ENCODE results near the gene WDTC1.
A peak's percentile ranks its signal among the peaks of the same experiment; 100 is the strongest.
"Not testable (repeated sequence)": the region's sequence is repeated elsewhere in the genome, so short reads cannot be mapped to it uniquely, and the experiment has no call there.

WDTC1 gene

DNA sequence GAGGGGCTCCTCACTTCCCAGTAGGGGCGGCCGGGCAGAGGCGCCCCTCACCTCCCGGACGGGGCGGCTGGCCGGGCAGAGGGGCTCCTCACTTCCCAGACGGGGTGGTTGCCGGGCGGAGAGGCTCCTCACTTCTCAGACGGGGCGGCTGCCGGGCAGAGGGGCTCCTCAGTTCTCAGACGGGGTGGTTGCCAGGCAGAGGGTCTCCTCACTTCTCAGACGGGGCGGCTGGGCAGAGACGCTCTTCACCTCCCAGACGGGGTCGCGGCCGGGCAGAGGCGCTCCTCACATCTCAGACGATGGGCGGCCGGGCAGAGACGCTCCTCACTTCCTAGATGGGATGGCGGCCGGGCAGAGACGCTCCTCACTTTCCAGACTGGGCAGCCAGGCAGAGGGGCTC lies 54.7 kb downstream of the WDTC1 start:
- 96% methylated on average over 29 of the region's 29 CpGs for WGBS
- not testable (repeated sequence) for H3K9me3 ChIP-seq (ENCODE audit: insufficient read depth, low read depth, low read length); H3K9ac ChIP-seq (ENCODE audit: low read depth, low read length); H3K4me3 ChIP-seq (ENCODE audit: low read length); H3K4me1 ChIP-seq (ENCODE audit: insufficient read depth, low read length); H3K27me3 ChIP-seq (ENCODE audit: insufficient read depth, low read length); H3K27ac ChIP-seq (ENCODE audit: low read depth, low read length)
- H3K36me3 ChIP-seq (ENCODE audit: insufficient read depth, low read length), result peaks cover 13% of the 10 kb centered on the region

DNA sequence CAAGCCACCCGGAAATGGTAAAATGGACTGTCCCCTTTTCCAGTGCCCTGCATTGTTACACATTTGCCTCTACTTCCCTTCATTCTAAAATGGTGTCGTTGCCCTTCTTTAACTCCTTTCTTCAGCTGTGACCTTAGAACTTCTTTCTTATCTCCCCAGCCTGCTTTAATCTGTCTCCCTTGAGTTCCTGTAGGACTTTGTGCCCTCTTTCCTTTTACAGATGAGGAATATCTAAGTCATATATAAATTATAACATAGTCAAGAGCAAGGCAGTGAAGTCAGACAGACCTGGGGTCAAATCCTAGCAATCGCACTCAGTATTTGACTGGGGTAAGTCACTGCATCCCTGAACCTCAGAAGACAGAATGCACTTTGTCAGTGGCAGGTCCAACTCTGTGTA lies 56.1 kb downstream of the WDTC1 start:
- Histone ChIP-seq H3K36me3 (ENCODE audit: insufficient read depth, low read length) (peaks cover 19% of the 10 kb centered on the region), H3K9me3 (ENCODE audit: insufficient read depth, low read depth, low read length) (no peaks in the 10 kb centered on the region), H3K4me1 (ENCODE audit: insufficient read depth, low read length) (no peaks in the 10 kb centered on the region), H3K4me3 (ENCODE audit: low read length) (no peak overlapping the region), H3K27ac (ENCODE audit: low read depth, low read length) (no peak overlapping the region), H3K9ac (ENCODE audit: low read depth, low read length) (no peak overlapping the region), H3K27me3 (ENCODE audit: insufficient read depth, low read length) (no peaks in the 10 kb centered on the region)
- WGBS, result 89% methylated on average over 3 of the region's 3 CpGs

GRCh38 chr1:27292106-27292505 lies 57.7 kb downstream of the WDTC1 start:
- Histone ChIP-seq H3K9ac (ENCODE audit: low read depth, low read length) (no peak overlapping the region), H3K9me3 (ENCODE audit: insufficient read depth, low read depth, low read length) (no peaks in the 10 kb centered on the region), H3K36me3 (ENCODE audit: insufficient read depth, low read length) (peaks cover 20% of the 10 kb centered on the region), H3K27ac (ENCODE audit: low read depth, low read length) (no peak overlapping the region), H3K4me3 (ENCODE audit: low read length) (no peak overlapping the region), H3K4me1 (ENCODE audit: insufficient read depth, low read length) (peaks cover 2% of the 10 kb centered on the region; the same call in 1 of the 2 replicates), H3K27me3 (ENCODE audit: insufficient read depth, low read length) (no peaks in the 10 kb centered on the region)
- 96% methylated on average over 5 of the region's 5 CpGs for WGBS

GRCh38 chr1:27293915-27294314 lies 59.5 kb downstream of the WDTC1 start:
- WGBS, result 94% methylated on average over 8 of the region's 8 CpGs
- Histone ChIP-seq H3K9ac (ENCODE audit: low read depth, low read length) (no peak overlapping the region), H3K4me3 (ENCODE audit: low read length) (no peak overlapping the region), H3K4me1 (ENCODE audit: insufficient read depth, low read length) (peaks cover 8% of the 10 kb centered on the region; the same call in 1 of the 2 replicates), H3K27me3 (ENCODE audit: insufficient read depth, low read length) (no peaks in the 10 kb centered on the region), H3K27ac (ENCODE audit: low read depth, low read length) (no peak overlapping the region), H3K36me3 (ENCODE audit: insufficient read depth, low read length) (peaks cover 26% of the 10 kb centered on the region), H3K9me3 (ENCODE audit: insufficient read depth, low read depth, low read length) (no peaks in the 10 kb centered on the region)

- Histone ChIP-seq H3K9me3 (ENCODE audit: insufficient read depth, low read depth, low read length) (no peaks in the 10 kb centered on the region), H3K27me3 (ENCODE audit: insufficient read depth, low read length) (no peaks in the 10 kb centered on the region), H3K9ac (ENCODE audit: low read depth, low read length) (no peak overlapping the region), H3K4me3 (ENCODE audit: low read length) (no peak overlapping the region), H3K4me1 (ENCODE audit: insufficient read depth, low read length) (peaks cover 33% of the 10 kb centered on the region), H3K27ac (ENCODE audit: low read depth, low read length) (no peak overlapping the region), H3K36me3 (ENCODE audit: insufficient read depth, low read length) (peaks cover 23% of the 10 kb centered on the region)
- WGBS, result 45% methylated on average over 10 of the region's 10 CpGs
Measured at GRCh38 chr1:27296773-27297291, 62.4 kb downstream of the WDTC1 start.

DNA sequence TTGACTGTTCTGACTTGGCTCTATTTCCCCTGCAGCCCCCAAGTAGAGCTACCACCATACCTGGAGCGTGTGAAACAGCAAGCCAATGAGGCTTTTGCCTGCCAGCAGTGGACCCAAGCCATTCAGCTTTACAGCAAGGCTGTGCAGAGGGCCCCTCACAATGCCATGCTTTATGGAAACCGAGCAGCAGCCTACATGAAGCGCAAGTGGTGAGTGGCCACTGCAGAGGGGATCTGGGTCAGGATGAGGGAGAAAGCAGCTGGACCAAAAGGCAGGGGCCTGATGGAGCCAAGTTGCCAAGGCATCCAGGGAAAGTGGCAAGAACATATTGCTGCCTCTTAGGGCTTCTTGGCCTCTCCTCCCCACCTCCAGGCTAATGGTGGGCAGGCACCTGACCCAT lies 63.5 kb downstream of the WDTC1 start:
- H3K4me3 ChIP-seq (ENCODE audit: low read length), result no peak overlapping the region
- no peaks in the 10 kb centered on the region for H3K9me3 ChIP-seq (ENCODE audit: insufficient read depth, low read depth, low read length)
- H3K4me1 ChIP-seq (ENCODE audit: insufficient read depth, low read length), result peaks cover 37% of the 10 kb centered on the region
- no peaks in the 10 kb centered on the region for H3K27me3 ChIP-seq (ENCODE audit: insufficient read depth, low read length)
- H3K36me3 ChIP-seq (ENCODE audit: insufficient read depth, low read length), result peaks cover 21% of the 10 kb centered on the region
- no peak overlapping the region for H3K9ac ChIP-seq (ENCODE audit: low read depth, low read length)
- no peak overlapping the region for H3K27ac ChIP-seq (ENCODE audit: low read depth, low read length)
- WGBS, result 93% methylated on average over 3 of the region's 3 CpGs

DNA sequence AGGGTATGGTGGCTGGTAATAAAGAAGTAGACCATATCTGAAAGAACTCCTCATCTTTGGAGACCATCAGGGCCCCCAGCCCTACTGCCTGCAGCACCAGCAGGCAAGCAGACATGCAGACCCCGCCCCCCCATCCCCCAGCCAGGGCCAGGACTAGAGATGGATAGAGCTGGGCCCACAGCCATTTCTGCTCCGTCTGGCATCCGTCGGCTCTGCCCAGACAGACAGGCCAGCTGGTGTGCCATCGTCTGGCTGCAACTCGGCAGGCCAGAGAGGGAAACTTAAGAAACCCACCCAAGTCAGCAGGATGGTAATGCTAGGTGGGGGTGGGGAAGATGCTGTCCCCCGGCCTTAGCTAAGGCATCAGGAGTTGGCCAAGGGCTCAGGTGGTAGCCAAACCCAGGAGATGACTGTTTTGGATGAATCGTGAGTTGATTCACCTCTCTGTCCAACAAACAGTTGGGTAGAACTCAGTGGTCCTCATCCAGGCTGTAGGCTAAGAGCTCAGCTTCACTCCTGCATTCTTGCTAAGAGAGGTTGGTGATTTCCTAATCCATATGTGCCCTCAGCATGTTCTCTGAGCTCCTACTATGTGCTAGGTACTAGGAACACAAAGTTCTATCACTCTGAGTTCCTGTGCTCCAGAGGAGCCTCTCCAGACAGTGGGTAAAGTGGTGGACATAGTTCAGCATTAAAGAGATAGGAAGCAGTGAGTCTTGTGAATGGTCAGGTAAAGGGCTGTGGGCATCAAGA lies 64.4 kb downstream of the WDTC1 start:
- Histone ChIP-seq H3K9me3 (ENCODE audit: insufficient read depth, low read depth, low read length) (no peaks in the 10 kb centered on the region), H3K36me3 (ENCODE audit: insufficient read depth, low read length) (peaks cover 16% of the 10 kb centered on the region), H3K9ac (ENCODE audit: low read depth, low read length) (peak overlapping the region; percentile 10; the same call in 1 of the 2 replicates), H3K4me1 (ENCODE audit: insufficient read depth, low read length) (peaks cover 37% of the 10 kb centered on the region), H3K27me3 (ENCODE audit: insufficient read depth, low read length) (no peaks in the 10 kb centered on the region), H3K27ac (ENCODE audit: low read depth, low read length) (peak overlapping the region; percentile 74), H3K4me3 (ENCODE audit: low read length) (no peak overlapping the region)
- 88% methylated on average over 8 of the region's 8 CpGs for WGBS

GRCh38 chr1:27299385-27300271 lies 65.2 kb downstream of the WDTC1 start:
- H3K27me3 ChIP-seq (ENCODE audit: insufficient read depth, low read length), result no peaks in the 10 kb centered on the region
- peak overlapping the region; percentile 43; the same call in 1 of the 2 replicates for H3K9ac ChIP-seq (ENCODE audit: low read depth, low read length)
- no peaks in the 10 kb centered on the region for H3K9me3 ChIP-seq (ENCODE audit: insufficient read depth, low read depth, low read length)
- H3K36me3 ChIP-seq (ENCODE audit: insufficient read depth, low read length), result peaks cover 8% of the 10 kb centered on the region
- H3K27ac ChIP-seq (ENCODE audit: low read depth, low read length), result peak overlapping the region; percentile 74
- peaks cover 37% of the 10 kb centered on the region for H3K4me1 ChIP-seq (ENCODE audit: insufficient read depth, low read length)
- H3K4me3 ChIP-seq (ENCODE audit: low read length), result no peak overlapping the region
- 56% methylated on average over 14 of the region's 14 CpGs for WGBS

- Histone ChIP-seq H3K36me3 (ENCODE audit: insufficient read depth, low read length) (peaks cover 7% of the 10 kb centered on the region), H3K27ac (ENCODE audit: low read depth, low read length) (peak overlapping the region; percentile 74), H3K9ac (ENCODE audit: low read depth, low read length) (peak overlapping the region; percentile 7; the same call in 1 of the 2 replicates)
Measured at GRCh38 chr1:27300341-27301051, 66.1 kb downstream of the WDTC1 start.

DNA sequence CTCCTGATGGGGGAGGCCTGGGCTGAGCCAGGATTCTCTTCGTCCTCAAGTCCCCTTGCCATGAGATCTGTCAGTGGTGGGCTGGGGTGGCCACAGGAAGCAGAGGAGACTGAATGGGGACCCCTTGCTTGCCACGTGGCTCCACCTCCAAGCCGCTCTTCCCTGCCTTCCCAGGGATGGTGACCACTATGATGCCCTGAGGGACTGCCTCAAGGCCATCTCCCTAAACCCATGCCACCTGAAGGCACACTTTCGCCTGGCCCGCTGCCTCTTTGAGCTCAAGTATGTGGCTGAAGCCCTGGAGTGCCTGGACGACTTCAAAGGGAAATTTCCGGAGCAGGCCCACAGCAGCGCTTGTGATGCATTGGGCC lies 66.6 kb downstream of the WDTC1 start:
- Histone ChIP-seq H3K9ac (ENCODE audit: low read depth, low read length) (no peak overlapping the region), H3K36me3 (ENCODE audit: insufficient read depth, low read length) (peaks cover 7% of the 10 kb centered on the region), H3K4me1 (ENCODE audit: insufficient read depth, low read length) (peaks cover 37% of the 10 kb centered on the region), H3K27me3 (ENCODE audit: insufficient read depth, low read length) (no peaks in the 10 kb centered on the region), H3K9me3 (ENCODE audit: insufficient read depth, low read depth, low read length) (no peaks in the 10 kb centered on the region), H3K4me3 (ENCODE audit: low read length) (no peak overlapping the region), H3K27ac (ENCODE audit: low read depth, low read length) (0 out of 2 replicates have a peak overlapping the region, but pooled peaks have one; percentile 0)
- WGBS, result 51% methylated on average over 8 of the region's 8 CpGs

More at GRCh38 chr1:27300341-27301051, 66.1 kb downstream of the WDTC1 start:
- Histone ChIP-seq H3K4me1 (ENCODE audit: insufficient read depth, low read length) (peaks cover 37% of the 10 kb centered on the region), H3K27me3 (ENCODE audit: insufficient read depth, low read length) (no peaks in the 10 kb centered on the region), H3K4me3 (ENCODE audit: low read length) (no peak overlapping the region), H3K9me3 (ENCODE audit: insufficient read depth, low read depth, low read length) (no peaks in the 10 kb centered on the region)
- WGBS, result 31% methylated on average over 3 of the region's 5 CpGs

Data from HUES64 (cell line).